ENCODE results near the gene GPR151. TPM values are rescaled to one million over a fixed set of nuclear protein-coding genes. Genes with fewer than 3 reads are reported as not detected.

The GPR151 gene
- total and polyA plus RNA-seq, 2 of the 8 experiments (the other 6 are each of a cell fraction or from before 2014, with no cell fraction given) = 0.03 TPM; not detected in 1

DNA sequence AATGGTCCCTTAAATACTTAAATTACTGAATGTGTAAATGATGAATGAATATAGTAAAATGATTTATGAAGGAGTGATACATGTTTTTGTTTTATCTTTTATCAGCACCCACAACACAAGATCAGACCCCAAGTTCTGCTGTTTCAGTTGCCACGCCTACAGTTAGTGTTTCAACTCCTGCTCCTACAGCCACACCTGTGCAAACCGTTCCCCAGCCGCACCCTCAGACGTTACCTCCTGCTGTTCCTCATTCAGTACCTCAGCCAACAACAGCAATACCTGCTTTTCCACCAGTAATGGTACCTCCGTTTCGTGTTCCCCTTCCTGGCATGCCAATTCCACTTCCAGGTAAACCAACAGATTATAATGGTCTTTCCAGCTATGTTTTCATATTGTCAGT is 52.5 kb downstream of the GPR151 start:
- H3K4me1 ChIP-seq (replicated peaks in 1 of 4; ENCODE audit: control insufficient read depth in 3 of 4, insufficient read depth in 4 of 4, low read length in 3 of 4) = no peaks in the 10 kb centered on the region
- no peak overlapping the region for H4K5ac ChIP-seq (ENCODE audit: insufficient read length, low read depth, low read length)
- FAIRE-seq (no peak), DNase-seq (ENCODE audit: low read depth in 1 of 2, low spot score in 2 of 2) (no peak)
- no peaks in the 10 kb centered on the region for H3K79me1 ChIP-seq (ENCODE audit: low read depth, low read length)
- no peak overlapping the region for H2BK12ac ChIP-seq (ENCODE audit: low read depth, low read length)
- H3K27me3 ChIP-seq (replicated peaks in 1 of 4; ENCODE audit: control insufficient read depth in 3 of 4, extremely low read depth in 1 of 4, insufficient read depth in 3 of 4, low read length in 3 of 4) = no peaks in the 10 kb centered on the region
- H3K9ac ChIP-seq (replicated peaks in 1 of 4; ENCODE audit: extremely low read depth in 1 of 4, low read depth in 3 of 4, low read length in 3 of 4) = no peak overlapping the region
- CTCF ChIA-PET (ENCODE audit: partially characterized antibody) = interaction anchor here (0.7 to 1.8 kb wide), 3 partner anchors 9 to 12 kb away, joined by 3 read pairs; no protein-coding TSS in a partner anchor
- no peak overlapping the region for H2BK15ac ChIP-seq (ENCODE audit: low read length)
- no peak overlapping the region for H4K91ac ChIP-seq (replicated peaks; ENCODE audit: insufficient read length, low read length)
- no peak overlapping the region for H2BK5ac ChIP-seq (ENCODE audit: low read depth, low read length)
- no peak overlapping the region for H3K18ac ChIP-seq (ENCODE audit: extremely low read depth, low read length)
- H4K8ac ChIP-seq (ENCODE audit: extremely low read depth, insufficient read depth, low read length) = no peak overlapping the region
- WGBS, 2 experiments (ENCODE audit: extremely low coverage in 1 of 2, insufficient coverage in 1 of 2, insufficient read length in 1 of 2, insufficient replicate concordance in 2 of 2, low coverage in 1 of 2, low lambda C conversion rate in 2 of 2, missing lambda C conversion rate in 1 of 2) = 90% methylated on average over 6 of the region's 6 CpGs; no CpG with 5 or more reads in 1 of the 2 experiments
- H3K36me3 ChIP-seq (ENCODE audit: control insufficient read depth in 2 of 4, insufficient read depth in 4 of 4, low read length in 3 of 4) = peaks cover 13 to 81% (median 45%) of the 10 kb centered on the region in 4 experiments
- peaks cover 0 to 68% of the 10 kb centered on the region in 2 experiments; a peak in 3 of 4 replicates for H3K79me2 ChIP-seq (ENCODE audit: control insufficient read depth in 1 of 2, insufficient read depth in 2 of 2, low read length in 2 of 2)
- no peak overlapping the region for H3K4ac ChIP-seq (replicated peaks; ENCODE audit: insufficient read length, low read depth, low read length)
- H2BK120ac ChIP-seq (replicated peaks; ENCODE audit: low read depth, low read length) = no peak overlapping the region
- TF ChIP-seq CBX5 (IDR thresholded peaks at IDR 0.05; ENCODE audit: low read depth, low read length) (no peak), KDM1A (IDR thresholded peaks at IDR 0.05; ENCODE audit: borderline replicate concordance, low read length) (no peak), POLR2A (IDR thresholded peaks at IDR 0.05; ENCODE audit: control extremely low read depth in 1 of 2, low read depth in 2 of 2, low read length in 2 of 2) (no peak), RNF2 (IDR thresholded peaks at IDR 0.05; ENCODE audit: borderline replicate concordance, low read depth, low read length, missing control alignments, poor library complexity, severe bottlenecking) (no peak), JUN (IDR thresholded peaks at IDR 0.05; ENCODE audit: low read depth, low read length) (no peak), HDAC2 (IDR thresholded peaks at IDR 0.05; ENCODE audit: borderline replicate concordance in 1 of 2, low read depth in 2 of 2, low read length in 2 of 2) (no peak), TEAD4 (IDR thresholded peaks at IDR 0.05; ENCODE audit: low read depth, low read length) (no peak)
- TF ChIP-seq, protein P1, sequence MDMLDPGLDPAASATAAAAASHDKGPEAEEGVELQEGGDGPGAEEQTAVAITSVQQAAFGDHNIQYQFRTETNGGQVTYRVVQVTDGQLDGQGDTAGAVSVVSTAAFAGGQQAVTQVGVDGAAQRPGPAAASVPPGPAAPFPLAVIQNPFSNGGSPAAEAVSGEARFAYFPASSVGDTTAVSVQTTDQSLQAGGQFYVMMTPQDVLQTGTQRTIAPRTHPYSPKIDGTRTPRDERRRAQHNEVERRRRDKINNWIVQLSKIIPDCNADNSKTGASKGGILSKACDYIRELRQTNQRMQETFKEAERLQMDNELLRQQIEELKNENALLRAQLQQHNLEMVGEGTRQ (IDR thresholded peaks at IDR 0.05; ENCODE audit: low read length) = no peak
- TF ChIP-seq, protein P2, sequence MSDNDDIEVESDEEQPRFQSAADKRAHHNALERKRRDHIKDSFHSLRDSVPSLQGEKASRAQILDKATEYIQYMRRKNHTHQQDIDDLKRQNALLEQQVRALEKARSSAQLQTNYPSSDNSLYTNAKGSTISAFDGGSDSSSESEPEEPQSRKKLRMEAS (IDR thresholded peaks at IDR 0.05) = no peak
- H3K9me3 ChIP-seq (ENCODE audit: insufficient read depth in 2 of 2, low read depth in 1 of 2, low read length in 1 of 2) = no peaks in the 10 kb centered on the region
- H2AK5ac ChIP-seq (ENCODE audit: low read depth, low read length) = no peak overlapping the region
- peaks cover 5 to 11% of the 10 kb centered on the region in 2 experiments for H4K20me1 ChIP-seq (replicated peaks in 1 of 2; ENCODE audit: control insufficient read depth in 1 of 2, insufficient read depth in 2 of 2, low read length in 2 of 2)
- no peaks in the 10 kb centered on the region for H3K23me2 ChIP-seq (ENCODE audit: low read depth, low read length)
- POLR2A ChIA-PET (ENCODE audit: partially characterized antibody) = no interaction called here
- H3K27ac ChIP-seq (ENCODE audit: low read depth, low read length) = no peak overlapping the region
- H3K4me2 ChIP-seq (ENCODE audit: insufficient read depth in 1 of 2, low read depth in 2 of 2, low read length in 2 of 2) = no peak overlapping the region
- no peak overlapping the region for H3K4me3 ChIP-seq (ENCODE audit: extremely low read depth in 1 of 4, insufficient read depth in 2 of 4, low read depth in 3 of 4, low read length in 4 of 4)
- no peak overlapping the region for H3K23ac ChIP-seq (ENCODE audit: insufficient read length)
- no peak overlapping the region for H2BK20ac ChIP-seq (ENCODE audit: low read length)
- no peak overlapping the region for H3K56ac ChIP-seq (replicated peaks; ENCODE audit: insufficient read length, low read depth, low read length)
- H3K14ac ChIP-seq (ENCODE audit: insufficient read length) = no peak overlapping the region
- H2AFZ ChIP-seq (ENCODE audit: low read length) = no peak overlapping the region
